HAP-1 (cell line): ENCODE results near the gene ZKSCAN3.

Experiments
- DNase-seq, 2 experiments: peaks; one replicate each; pipeline ENCODE4 v3.0.0-alpha.2; 2016 to 2020; ENCODE audit warnings: low spot score in 2 of 2
- H3K27me3 ChIP-seq: fragments of 250-450 bp; sonication (Bioruptor Pico); 2 replicates; pipeline ENCODE4 v1.5.1; 2020; ENCODE audit warnings: low read depth, mild to moderate bottlenecking, moderate library complexity
- H3K36me3 ChIP-seq: fragments of 250-450 bp; sonication (Bioruptor Pico); replicated peaks from 2 replicates; pipeline ENCODE4 v1.5.1; 2020; ENCODE audit warnings: mild to moderate bottlenecking
- H3K4me1 ChIP-seq: fragments of 250-450 bp; sonication (Bioruptor Pico); 2 replicates; pipeline ENCODE4 v1.5.1; 2020; ENCODE audit warnings: mild to moderate bottlenecking
- H3K4me3 ChIP-seq: fragments of 250-450 bp; sonication (Bioruptor Pico); 2 replicates; pipeline ENCODE4 v1.5.1; 2020; ENCODE audit warnings: mild to moderate bottlenecking, moderate library complexity
- H3K9me3 ChIP-seq: fragments of 250-450 bp; sonication (Bioruptor Pico); 2 replicates; pipeline ENCODE4 v1.5.1; 2020; ENCODE audit warnings: mild to moderate bottlenecking, moderate library complexity
- in situ Hi-C: fragments of 300-500 bp; cut with MboI; formaldehyde crosslinking; loops from 3 replicates; pipeline ENCODE4 v1.14.3; 2020; ENCODE audit warnings: low sequenced_read_pairs, inconsistent platforms, mixed read lengths

The ZKSCAN3 gene

DNA sequence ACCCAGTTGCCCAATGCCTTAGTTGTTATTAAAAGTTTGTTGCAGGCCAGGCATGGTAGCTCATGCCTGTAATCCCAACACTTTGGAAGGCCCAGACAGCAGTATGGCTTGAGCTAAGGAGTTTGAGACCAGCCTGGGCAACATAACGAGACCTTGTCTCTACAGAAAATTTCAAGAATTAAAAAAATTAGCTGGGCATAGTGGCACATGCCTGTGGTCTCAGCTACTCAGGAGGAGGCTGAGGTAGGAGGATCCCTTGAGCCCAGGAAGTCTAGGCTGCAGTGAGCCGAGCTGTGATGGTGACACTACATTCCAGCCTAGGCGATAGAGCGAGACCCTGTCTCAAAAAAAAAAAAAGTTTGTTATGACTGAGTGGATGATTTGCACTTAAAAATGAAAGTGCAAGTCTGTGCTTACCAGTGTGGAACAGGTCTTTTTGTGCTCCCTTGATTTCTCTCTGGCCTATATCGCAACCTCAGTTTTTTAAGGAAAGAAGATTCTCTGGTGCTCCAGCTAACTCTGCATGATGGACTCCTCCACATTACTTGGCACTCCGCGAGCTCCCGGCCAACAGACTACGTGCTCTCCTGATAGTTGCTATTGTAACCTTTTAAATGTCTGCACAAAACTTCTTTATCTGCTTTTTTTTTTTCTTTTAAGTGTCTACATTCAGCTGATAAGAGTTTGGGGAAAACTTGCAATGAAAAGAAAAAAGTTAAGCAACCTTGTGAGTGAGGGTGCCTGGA, 22.1 kb downstream of the ZKSCAN3 start:
- in situ Hi-C loops = no loop called here
- Histone ChIP-seq H3K36me3 (no peaks in the 10 kb centered on the region; the same call in 1 of the 2 replicates), H3K4me3 (no peak overlapping the region), H3K27me3 (no peaks in the 10 kb centered on the region), H3K9me3 (no peaks in the 10 kb centered on the region), H3K4me1 (0 out of 2 replicates have a peak, but pooled peaks cover 2% of the 10 kb centered on the region)
- DNase-seq = no peak

DNA sequence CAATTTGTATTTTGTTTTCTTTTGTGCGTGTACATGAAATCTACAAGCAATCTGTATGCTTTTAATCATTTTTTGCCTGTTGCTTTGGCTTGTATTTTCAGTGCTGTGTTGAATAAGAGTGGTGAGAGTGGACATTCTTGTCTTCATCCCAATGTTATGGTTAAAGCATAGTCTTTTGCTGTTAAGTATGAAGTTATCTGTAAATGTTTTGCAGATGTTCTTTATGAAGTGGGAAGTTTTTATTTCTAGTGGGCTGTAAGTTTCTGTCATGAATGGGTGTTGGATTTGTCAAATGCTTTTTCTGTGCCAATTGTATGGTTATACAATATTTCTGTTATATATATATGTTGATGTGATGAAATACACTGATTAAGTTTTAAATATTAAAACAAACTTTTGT, 24.2 kb downstream of the ZKSCAN3 start:
- in situ Hi-C loops = no loop called here

DNA sequence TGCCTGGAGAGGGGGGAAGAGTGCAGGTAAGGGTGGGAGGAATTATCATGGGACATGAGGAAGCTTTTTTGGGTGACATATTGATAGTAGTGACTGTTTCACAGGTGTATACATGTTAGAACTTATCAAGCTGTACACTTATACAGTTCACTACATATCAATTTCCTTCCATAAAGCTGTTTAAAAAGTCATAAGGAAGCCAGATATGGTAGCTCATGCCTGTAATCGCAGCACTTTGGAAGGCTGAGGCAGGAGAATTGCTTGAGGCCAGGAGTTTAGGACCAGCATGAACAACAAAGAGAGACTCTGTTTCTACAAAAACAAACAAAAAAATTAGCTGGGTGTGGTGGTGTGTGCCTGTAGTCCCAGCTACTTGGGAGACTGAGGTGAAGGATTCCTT, 28.1 kb downstream of the ZKSCAN3 start:
- Histone ChIP-seq H3K9me3 (no peaks in the 10 kb centered on the region), H3K27me3 (peaks cover 2% of the 10 kb centered on the region; the same call in 1 of the 2 replicates), H3K36me3 (no peaks in the 10 kb centered on the region), H3K4me3 (no peak overlapping the region), H3K4me1 (no peaks in the 10 kb centered on the region)
- no peak for DNase-seq
- in situ Hi-C loops = no loop called here

More for the DNA sequence above, 24.2 kb downstream of the ZKSCAN3 start:
- Histone ChIP-seq H3K36me3 (no peaks in the 10 kb centered on the region; the same call in 1 of the 2 replicates), H3K27me3 (no peaks in the 10 kb centered on the region), H3K9me3 (no peaks in the 10 kb centered on the region), H3K4me1 (0 out of 2 replicates have a peak, but pooled peaks cover 2% of the 10 kb centered on the region), H3K4me3 (no peak overlapping the region)
- no peak for DNase-seq

DNA sequence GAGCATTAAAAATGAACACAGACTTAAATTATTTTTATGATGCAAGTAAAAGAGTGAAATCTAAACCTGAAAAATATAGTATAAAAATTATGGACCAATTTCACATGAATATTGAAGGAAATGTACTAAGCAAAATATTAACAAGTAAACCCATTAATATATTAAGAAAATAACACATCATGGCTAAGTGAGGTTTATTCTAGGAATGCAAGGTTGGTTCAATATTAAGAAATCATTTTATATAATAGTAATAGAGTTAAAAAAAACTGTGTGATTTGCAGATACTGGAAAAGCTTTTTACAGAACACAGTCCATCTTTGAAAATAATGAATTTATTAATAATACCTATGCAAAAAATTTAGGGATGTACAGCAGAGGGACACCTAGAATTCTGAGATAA, 28.9 kb downstream of the ZKSCAN3 start:
- DNase-seq = no peak
- no peaks in the 10 kb centered on the region for H3K36me3 ChIP-seq
- H3K4me3 ChIP-seq = no peak overlapping the region
- H3K27me3 ChIP-seq = peaks cover 2% of the 10 kb centered on the region; the same call in 1 of the 2 replicates
- H3K4me1 ChIP-seq = no peaks in the 10 kb centered on the region
- in situ Hi-C loops = no loop called here
- no peaks in the 10 kb centered on the region for H3K9me3 ChIP-seq

DNA sequence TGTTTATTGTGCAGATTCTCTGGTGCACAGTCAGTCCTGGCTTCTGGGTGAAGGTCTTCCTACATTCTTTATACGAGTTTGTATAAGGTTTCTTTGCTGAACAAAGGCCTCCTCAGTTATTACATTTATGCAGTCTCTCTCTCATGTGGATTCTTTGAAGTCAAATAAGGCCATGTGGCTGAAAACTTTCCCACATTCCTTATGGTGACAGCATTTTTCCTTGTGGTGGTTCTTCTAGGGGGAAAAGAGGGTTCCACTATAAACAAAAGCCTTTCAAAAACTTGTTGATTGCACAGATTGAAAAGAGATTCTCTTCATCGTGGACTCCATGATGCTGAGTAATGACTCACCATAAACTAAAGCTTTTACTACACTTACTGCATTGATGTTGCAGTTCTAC, 30.6 kb downstream of the ZKSCAN3 start:
- Histone ChIP-seq H3K36me3 (no peaks in the 10 kb centered on the region), H3K4me3 (no peak overlapping the region), H3K4me1 (no peaks in the 10 kb centered on the region), H3K27me3 (peaks cover 2% of the 10 kb centered on the region; the same call in 1 of the 2 replicates), H3K9me3 (no peaks in the 10 kb centered on the region)
- in situ Hi-C loops = no loop called here
- DNase-seq = no peak

DNA sequence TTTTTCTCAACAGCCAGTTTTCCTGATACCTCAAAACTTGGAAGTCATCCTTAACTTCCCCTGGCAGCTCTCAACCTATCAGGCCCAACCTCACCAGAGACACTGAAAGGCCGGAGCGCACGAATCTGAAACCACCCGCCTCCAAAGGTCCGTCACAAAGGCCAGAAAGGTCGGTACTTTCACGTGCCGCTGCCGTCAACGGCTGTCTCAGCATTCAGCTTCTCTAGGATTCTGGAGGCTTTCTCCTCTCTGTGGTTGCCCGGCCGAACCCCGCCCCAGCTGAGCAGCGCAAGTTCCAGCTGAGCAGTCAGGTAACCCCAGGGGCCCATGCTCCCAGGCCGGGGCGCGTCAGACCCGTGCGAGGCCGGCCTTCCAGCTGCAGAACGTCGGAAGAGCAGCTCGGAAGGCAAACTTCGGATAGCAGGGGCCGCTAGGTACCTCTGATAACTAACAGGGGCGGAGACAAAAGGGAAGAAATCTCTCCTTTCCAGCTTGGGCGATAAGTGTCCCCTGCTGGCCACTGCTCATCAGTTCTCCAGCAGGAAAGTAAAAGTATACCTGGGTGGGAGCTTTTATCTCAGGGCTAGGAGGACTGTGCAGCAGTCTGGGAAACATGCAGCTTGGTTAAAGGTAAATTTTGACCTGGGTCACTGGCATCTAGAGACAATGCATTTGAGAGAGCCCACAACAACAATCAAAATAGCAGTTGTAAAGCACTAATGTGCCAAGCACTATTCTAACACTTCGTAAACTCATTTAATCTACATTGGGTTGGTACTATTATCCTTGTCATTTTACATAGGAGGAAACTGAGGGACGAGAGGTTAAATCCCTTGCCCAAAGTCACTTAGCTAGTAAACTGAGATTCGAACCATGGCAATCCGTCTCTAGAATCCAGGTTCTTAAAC, 33.7 kb downstream of the ZKSCAN3 start:
- no peak for DNase-seq
- no peaks in the 10 kb centered on the region for H3K36me3 ChIP-seq

DNA sequence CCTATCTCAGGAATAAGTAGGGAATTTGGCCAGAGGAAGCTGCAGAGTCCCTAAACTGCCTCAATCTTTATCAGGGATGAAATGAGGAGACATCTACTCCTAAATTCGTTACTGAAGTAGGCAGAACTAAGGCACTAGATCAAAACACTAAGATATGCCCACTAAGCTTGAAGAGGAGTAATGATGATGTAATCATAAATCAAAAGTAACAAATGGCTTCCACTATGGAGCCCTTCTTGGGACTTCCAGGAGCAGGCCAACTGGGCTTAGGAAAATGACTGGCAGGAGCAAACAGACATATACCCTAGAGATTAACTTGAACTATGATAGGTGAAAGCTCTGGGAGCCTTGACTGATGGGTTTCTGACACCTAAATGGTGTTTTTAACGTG, 34.4 kb downstream of the ZKSCAN3 start:
- no peaks in the 10 kb centered on the region for H3K36me3 ChIP-seq
- no peaks in the 10 kb centered on the region for H3K9me3 ChIP-seq
- no peak for DNase-seq
- peaks cover 2% of the 10 kb centered on the region; the same call in 1 of the 2 replicates for H3K27me3 ChIP-seq
- no peak overlapping the region for H3K4me3 ChIP-seq
- in situ Hi-C loops = no loop called here
- no peaks in the 10 kb centered on the region for H3K4me1 ChIP-seq

More for the DNA sequence above, 33.7 kb downstream of the ZKSCAN3 start:
- Histone ChIP-seq H3K9me3 (no peaks in the 10 kb centered on the region), H3K27me3 (peaks cover 2% of the 10 kb centered on the region; the same call in 1 of the 2 replicates), H3K4me3 (no peak overlapping the region), H3K4me1 (no peaks in the 10 kb centered on the region)
- in situ Hi-C loops = no loop called here

DNA sequence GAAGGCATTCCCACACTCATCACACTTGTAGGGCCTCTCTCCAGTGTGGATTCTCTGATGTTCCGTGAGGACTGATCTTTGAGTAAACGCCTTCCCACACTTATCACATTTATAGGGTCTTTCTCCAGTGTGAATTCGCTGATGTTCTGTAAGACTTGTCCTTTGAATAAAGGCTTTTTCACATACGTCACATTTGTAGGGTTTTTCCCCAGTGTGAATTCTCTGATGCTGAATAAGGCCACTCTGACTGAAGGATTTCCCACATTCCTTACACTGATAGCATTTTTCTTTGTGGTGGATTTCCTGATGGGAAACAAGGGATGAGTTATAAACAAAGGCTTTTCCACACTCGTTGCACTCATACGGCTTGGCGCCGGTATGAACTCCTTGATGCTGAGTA, 40.9 kb downstream of the ZKSCAN3 start:
- in situ Hi-C loops = no loop called here

DNA sequence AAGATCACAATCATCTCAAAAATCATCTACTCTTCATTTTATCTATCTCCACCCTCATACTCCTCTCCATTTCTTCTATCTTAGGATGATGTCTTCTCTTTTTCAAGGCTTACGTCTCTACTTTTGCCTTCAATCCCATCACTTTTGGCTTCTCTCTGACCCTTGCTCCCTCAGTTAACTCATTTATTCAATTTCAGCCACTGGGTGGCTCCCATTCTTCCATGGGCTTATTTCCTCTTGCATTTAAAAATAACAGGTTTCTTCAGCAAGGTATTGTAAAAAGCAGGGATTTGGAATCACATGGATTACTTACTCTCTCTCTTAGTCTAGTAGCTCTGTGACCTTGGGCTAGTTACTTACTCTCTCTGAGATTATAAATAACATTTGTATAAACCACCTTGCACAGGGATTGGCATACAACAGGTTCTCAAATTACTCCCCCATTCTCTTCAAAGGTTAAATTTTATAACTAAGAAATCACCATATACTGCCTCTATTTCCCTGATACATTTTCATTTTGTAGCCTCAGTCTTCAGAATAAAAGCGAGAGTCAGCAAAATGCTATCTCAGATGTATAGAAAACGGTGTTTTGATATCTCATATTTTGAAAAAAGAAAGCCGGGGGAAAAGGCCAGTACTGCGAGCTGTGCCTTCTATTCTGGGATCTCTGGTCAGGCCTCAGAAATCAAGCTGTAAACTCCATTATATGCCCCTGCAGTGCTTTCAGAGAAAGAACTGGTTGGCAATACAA, 44.3 kb downstream of the ZKSCAN3 start:
- no peak for DNase-seq
- in situ Hi-C loops = no loop called here

More for the DNA sequence above, 40.9 kb downstream of the ZKSCAN3 start:
- H3K4me3 ChIP-seq = no peak overlapping the region
- H3K9me3 ChIP-seq = no peaks in the 10 kb centered on the region
- H3K4me1 ChIP-seq = no peaks in the 10 kb centered on the region
- no peaks in the 10 kb centered on the region for H3K27me3 ChIP-seq
- DNase-seq = no peak
- no peaks in the 10 kb centered on the region for H3K36me3 ChIP-seq

DNA sequence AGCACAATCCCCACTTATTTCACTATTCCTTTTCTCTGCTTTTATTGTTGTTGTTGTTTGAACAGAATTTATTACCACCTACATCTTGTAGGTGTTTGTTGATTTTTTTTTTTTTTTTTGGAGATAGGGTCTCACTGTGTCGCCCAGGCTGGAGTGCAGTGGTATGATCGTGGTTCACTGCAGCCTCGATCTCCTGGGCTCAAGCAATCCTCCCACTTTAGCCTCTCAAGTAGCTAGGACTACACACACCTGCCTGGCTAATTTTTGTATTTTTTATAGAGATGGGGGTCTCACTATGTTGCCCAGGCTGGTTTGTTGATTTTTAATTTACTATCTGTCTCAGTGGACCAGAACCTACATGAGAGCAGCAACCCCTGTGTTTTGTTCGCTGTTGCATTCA, 46.2 kb downstream of the ZKSCAN3 start:
- H3K4me3 ChIP-seq = no peak overlapping the region
- in situ Hi-C loops = no loop called here
- H3K36me3 ChIP-seq = no peaks in the 10 kb centered on the region
- H3K9me3 ChIP-seq = no peaks in the 10 kb centered on the region
- no peaks in the 10 kb centered on the region for H3K4me1 ChIP-seq
- no peaks in the 10 kb centered on the region for H3K27me3 ChIP-seq
- DNase-seq = no peak

More for the DNA sequence above, 44.3 kb downstream of the ZKSCAN3 start:
- no peak overlapping the region for H3K4me3 ChIP-seq
- no peaks in the 10 kb centered on the region for H3K27me3 ChIP-seq
- H3K4me1 ChIP-seq = no peaks in the 10 kb centered on the region
- no peaks in the 10 kb centered on the region for H3K9me3 ChIP-seq
- no peaks in the 10 kb centered on the region for H3K36me3 ChIP-seq

DNA sequence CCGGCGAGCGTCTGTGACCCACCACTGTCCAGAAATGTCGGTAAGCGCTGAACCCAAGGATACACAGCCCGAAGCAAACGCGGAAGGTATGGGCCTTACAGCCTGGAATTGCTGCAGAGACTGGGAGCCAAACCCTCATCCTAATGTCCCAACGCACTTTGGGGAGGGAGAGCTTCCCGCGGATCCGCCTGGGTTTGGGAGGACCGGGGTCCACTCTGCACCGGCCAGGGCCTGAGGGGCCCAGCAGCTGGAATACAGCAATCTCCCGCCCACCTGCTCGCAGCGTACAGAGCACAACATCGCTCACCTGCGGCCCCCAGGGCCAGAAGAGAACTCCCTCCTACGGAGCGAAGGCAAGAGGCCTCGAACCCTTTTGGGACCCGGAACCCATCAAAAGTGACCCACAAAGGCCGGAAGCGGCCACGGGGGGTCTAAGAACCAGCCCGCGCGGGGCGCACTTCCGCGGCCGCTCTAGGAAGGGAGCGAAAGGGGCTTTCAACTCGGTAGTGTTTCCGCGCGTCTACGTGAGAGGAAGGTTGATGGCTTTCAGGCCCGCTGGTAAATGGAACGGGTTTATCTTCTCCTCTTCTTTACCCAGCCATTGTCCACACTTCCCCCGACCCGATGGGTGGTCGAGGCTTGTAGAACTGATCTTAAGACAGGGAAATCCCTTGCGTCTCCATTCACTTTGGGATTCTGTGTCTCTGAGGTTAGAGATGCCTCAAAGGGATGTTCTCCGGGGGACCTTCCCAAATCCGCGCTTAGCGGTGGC, 49.8 kb downstream of the ZKSCAN3 start, which contains the start of gene ZSCAN12:
ZSCAN12 (minus strand) TSS at position 398 of the 772 bp plus-strand sequence. CDS start 1,342 bp downstream, outside the sequence.
- no peak for DNase-seq
- no peaks in the 10 kb centered on the region for H3K4me1 ChIP-seq
- no peaks in the 10 kb centered on the region for H3K36me3 ChIP-seq
- in situ Hi-C loops = no loop called here
- H3K9me3 ChIP-seq = no peaks in the 10 kb centered on the region
- no peak within 1 kb of the TSS for H3K4me3 ChIP-seq
- H3K27me3 ChIP-seq = no peaks in the 10 kb centered on the region

DNA sequence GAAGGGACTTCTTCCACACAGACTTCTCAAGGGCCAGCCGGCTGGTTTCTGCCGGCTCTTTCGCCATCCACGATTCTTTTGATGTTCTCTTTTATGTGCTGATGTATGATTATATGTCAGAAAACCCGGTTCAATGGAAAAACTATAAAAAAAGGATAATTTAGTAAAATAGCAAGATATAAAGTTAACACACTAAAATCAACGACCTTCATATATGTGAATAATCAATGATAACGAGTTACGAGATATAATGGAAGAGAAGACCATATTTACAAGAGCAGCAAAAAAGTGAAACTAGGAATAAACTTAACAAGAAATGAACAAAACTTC, 50.3 kb downstream of the ZKSCAN3 start:
- Histone ChIP-seq H3K4me3 (no peak overlapping the region), H3K9me3 (no peaks in the 10 kb centered on the region), H3K27me3 (no peaks in the 10 kb centered on the region), H3K36me3 (no peaks in the 10 kb centered on the region), H3K4me1 (no peaks in the 10 kb centered on the region)
- in situ Hi-C loops = no loop called here
- DNase-seq = no peak

DNA sequence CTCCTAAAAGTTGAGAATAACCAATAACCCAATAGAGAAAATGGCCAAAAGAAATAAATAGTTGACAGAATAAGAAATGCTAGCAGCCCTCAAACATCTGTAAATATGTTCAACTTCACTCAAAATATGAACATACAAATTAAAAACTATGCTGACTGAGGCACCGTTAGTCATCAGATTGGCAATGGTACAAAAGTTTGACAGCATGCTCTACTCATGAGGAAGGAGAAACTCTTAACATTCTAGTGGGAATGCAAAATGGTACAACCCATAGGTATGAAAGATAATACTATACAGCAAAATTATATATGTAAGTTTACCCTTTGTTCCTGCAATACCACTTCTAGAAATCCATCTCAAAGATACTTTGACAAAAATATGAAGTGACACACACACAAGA, 51.4 kb downstream of the ZKSCAN3 start:
- in situ Hi-C loops = no loop called here
- DNase-seq = no peak
- Histone ChIP-seq H3K27me3 (no peaks in the 10 kb centered on the region), H3K4me3 (no peak overlapping the region), H3K36me3 (no peaks in the 10 kb centered on the region), H3K4me1 (no peaks in the 10 kb centered on the region), H3K9me3 (no peaks in the 10 kb centered on the region)
